Activated T-cell treated with anti-CD3 and anti-CD28 coated beads, Interleukin-2, amount 50 U/mL, for 1 hour (primary cell): ENCODE results near the gene UBE2K.
"Not testable (repeated sequence)": the region's sequence is repeated elsewhere in the genome, so short reads cannot be mapped to it uniquely, and the experiment has no call there.

Experiments
- DNase-seq: peaks from one replicate; pipeline ENCODE4 v3.0.0-alpha.2; 2020

The UBE2K gene

GRCh38 chr4:39731908-39732307, 34.0 kb downstream of the UBE2K start:
- DNase-seq = no peak

DNA sequence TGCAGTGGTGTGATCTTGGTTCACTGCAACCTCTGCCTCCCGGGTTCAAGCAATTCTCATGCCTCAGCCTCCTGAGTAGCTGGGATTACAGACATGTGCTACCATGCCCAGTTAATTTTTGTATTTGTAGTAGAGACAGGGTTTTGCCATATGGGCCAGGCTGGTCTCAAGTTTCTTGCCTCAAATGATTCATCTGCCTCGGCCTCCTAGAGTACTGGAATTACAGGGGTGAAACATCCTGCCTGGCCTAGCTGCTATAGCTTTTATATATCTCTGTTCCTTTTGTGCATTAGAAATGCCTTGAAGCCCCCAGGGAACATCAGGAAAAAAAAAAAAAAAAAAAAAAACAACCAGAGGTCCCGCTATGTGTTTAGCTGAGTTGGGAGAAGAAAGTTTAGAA, 34.8 kb downstream of the UBE2K start:
- no peak for DNase-seq

DNA sequence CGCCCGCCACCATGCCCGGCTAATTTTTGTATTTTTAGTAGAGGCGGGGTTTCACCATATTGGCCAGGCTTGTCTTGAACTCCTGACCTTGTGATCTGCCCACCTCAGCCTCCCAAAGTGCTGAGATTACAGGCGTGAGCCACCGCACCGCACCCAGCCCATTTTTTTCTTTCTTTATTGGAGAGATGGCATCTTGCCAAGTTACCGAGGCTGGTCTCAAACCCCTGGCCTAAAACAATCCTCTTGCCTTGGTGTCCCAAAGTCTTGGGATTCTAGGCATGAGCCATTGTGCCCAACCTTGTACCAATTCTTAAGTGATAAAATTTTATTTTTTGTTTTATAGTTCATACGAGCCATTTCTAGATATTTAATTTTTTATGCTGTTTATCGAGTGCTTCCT, 41.7 kb downstream of the UBE2K start:
- DNase-seq = not testable (repeated sequence)

- DNase-seq = no peak
These were observed 43.5 kb downstream of the UBE2K start for GRCh38 chr4:39741401-39741800.

GRCh38 chr4:39745920-39746319, 48.0 kb downstream of the UBE2K start:
- no peak for DNase-seq

DNA sequence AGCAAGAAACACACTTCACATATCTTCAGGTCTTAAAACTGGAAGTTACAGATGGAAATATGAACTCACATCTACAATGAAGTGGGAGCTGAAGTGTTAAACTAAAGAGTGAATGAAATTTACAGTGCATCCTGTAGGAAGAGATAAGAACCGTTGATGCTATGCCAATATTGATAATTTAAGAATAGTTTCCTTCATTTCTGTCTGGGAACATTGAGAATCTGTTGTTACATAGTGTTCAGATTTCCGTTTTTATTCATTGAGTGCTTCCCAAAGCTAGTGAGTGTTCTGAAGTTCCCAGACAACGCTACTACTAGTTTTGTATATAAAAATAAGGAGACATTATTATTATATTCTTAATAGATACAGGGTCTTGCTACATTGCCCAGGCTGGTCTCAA, 52.3 kb downstream of the UBE2K start:
- no peak for DNase-seq

DNA sequence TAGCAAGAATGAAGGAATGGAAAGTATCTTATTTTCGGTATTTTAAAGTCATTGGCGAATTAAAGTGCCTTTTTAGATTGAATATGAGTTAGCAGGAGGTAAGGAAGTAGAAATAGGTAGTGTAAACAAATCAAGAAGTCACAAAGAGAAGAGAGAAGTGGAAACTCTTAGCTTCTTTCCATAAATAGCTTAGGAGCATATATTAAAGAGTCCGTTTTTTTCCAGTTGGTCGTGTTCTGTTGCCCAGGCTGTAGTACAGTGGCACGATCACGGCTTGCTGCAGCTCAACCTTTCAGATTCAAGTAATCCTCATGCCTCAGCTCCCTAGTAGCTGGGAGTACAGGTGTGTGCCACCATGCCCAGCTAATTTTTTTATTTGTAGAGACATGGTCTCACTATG, 56.4 kb downstream of the UBE2K start:
- DNase-seq = no peak

DNA sequence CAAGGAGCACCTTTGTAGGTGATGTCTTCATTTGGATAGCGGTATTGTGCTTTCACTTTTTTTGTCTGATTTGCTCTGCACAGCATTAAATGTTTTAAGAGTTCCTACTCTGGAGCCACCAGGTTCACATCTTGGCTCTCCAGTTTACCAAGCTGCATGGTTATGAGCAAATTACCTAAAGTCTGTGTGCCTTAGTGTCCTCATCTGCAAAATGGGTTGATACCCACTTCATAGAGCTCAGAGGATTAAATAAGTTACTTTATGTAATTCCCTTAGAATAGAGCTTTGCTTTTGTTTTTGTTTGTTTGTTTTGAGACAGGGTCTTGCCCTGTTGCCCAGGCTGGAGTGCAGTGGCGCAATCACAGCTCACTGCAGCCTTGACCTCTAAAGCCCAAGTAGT, 58.2 kb downstream of the UBE2K start:
- DNase-seq = no peak

DNA sequence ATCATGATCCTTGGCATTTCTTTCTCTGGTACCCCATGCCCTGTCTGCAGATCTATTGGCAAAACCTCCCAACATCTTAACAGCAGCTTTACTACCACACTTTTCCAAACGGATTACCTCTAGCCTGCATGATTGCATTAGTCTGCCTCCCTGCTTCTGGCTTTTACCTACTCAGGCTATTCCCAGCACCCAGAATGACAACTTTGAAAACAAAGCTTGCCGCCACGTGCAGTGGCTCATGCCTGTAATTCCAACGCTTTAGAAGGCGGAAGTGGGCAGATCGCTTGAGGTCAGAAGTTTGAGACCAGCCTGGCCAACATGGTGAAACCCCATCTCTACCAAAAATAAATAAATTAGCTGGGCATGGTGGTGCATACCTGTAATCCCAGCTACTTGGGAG, 60.2 kb downstream of the UBE2K start:
- DNase-seq = no peak

- DNase-seq = no peak
These were observed 61.6 kb downstream of the UBE2K start for GRCh38 chr4:39759569-39759968.

- DNase-seq = no peak
These were observed 63.2 kb downstream of the UBE2K start for GRCh38 chr4:39761005-39761667.

DNA sequence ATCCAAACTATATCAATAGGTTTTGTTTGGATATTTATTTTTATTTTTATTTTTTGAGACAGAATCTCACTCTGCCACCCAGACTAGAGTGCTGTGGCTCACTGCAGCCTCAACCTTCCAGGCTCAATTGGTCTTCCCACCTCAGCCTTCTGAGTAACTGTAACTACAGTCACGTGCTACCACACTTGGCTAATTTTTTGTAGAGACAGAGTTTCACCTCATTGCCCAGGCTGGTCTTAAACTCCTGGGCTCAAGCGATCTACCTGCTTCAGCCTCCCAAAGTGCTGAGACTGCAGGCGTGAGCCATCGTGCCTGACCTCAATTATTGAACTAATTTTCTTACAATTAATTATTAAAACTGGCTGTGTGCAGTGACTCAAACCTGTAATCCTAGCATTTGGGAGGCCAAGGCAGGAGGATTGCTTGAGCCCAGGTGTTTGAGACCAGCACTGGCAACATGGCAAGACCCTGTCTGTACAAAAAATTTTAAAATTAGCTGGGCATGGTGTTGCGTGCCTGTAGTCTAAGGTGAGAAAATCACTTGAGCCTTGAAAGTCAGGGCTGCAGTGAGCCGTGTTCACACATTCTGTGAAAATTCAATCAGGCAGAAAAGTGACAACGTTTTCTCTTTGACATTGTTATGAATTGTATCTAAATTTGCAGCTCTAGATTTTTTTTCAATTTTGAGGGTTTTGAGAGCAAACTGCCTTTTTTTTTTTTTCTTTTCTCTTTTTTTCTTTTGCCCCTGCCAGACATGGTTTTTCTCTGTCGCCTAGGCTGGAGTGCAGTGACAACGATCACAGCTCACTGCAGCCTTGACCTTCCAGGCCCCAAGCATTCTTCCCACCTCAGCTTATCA, 66.0 kb downstream of the UBE2K start:
- DNase-seq = no peak

DNA sequence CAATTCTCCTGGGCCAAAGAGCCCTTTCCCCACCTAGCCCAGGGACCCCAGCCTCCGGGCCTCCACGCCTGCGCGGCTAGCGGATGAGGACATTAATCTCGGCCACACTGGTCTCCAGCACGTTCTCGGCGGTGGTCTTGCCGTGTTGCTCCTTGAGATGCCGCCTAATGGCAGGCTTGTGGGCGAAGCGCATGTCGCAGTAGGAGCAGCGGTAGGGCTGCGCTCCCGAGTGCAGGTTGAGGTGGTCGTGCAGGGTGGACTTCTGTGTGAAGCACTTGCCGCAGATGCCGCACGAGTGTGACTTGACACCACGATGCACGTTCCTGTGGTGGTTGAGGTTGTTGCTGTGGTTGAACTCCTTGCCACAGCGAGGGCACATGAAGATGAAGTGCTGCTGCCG, 72.1 kb downstream of the UBE2K start:
- DNase-seq = no peak

- no peak for DNase-seq
These were observed 72.5 kb downstream of the UBE2K start for GRCh38 chr4:39770471-39770870.

- no peak for DNase-seq
These were observed 73.2 kb downstream of the UBE2K start for GRCh38 chr4:39770969-39771724.

DNA sequence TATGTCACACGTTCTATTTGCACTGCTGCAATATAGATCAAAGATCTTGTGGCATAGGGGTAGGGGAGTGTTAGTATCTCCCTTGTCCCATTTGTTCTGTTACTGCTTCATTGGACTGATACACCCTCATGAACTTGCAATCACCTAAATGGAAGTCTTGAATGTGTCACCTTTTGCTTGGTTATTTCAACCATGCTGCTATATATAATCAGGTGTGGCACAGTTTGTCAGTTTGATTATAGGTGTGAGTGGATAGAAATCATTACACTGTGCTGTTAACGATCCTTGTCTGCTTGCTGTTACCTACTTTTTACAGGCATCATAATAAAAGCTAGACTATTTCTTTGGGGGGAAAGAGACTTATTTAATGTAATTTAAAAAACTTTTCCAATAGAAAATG, 84.1 kb downstream of the UBE2K start:
- not testable (repeated sequence) for DNase-seq

- DNase-seq = no peak
These were observed 87.1 kb downstream of the UBE2K start for GRCh38 chr4:39785083-39785482.

- no peak for DNase-seq
These were observed 88.9 kb downstream of the UBE2K start for GRCh38 chr4:39786838-39787237.

GRCh38 chr4:39792128-39792527, 94.2 kb downstream of the UBE2K start:
- no peak for DNase-seq

DNA sequence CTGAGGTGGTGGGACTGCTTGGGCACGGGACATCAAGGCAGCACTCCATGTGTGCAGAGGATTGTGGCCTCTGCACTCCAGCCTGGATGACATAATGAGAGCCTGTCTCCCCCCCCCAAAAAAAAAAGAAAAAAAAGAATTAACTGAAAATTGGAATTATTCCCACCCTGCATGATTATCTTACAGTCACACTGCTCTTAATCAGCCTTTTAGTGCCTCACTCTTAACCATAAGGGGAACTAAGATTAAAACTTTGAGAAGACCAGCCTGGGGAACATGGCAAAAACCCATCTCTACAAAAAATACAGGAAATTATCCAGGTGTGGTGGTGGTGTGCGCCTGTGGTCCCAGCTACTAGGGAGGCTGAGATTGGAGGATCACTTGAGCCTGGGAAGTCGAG, 94.6 kb downstream of the UBE2K start:
- no peak for DNase-seq

DNA sequence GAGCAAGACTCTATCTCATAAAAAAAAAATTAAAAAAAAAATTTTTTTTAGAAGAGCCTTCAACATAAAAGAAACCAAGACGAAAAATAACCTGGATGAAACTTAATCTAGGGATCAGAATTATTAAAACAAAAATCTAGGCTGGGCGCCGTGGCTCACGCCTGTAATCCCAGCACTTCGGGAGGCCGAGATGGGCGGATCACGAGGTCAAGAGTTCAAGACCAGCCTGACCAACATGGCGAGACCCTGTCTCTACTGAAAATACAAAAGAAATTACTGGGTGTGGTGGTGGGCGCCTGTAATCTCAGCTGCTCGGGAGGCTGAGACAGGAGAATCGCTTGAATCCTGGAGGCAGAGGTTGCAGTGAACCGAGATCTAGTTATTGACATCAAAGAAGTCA, 95.0 kb downstream of the UBE2K start:
- DNase-seq = not testable (repeated sequence)

GRCh38 chr4:39802005-39802404, 104.1 kb downstream of the UBE2K start:
- DNase-seq = no peak

- DNase-seq = no peak
These were observed 110.4 kb downstream of the UBE2K start for GRCh38 chr4:39808231-39808749.

DNA sequence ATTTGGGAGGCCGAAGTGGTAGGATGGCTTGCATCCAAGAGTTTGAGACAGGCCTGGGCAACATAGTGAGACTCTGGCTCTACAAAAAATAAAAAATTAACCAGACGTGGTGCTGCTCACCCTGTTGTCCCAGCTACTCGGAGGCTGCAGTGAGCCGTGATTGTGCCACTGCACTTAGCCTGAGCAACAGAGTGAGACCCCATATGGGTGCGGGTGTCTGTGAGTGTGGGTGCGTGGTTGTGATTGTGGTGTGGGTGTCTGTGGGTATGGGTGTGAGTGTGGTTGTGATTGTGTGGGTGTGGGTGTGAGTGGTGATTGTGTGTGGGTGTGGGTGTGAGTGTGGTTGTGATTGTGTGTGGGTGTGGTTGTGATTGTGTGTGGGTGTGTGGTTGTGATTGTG, 114.6 kb downstream of the UBE2K start:
- DNase-seq = no peak
